ENCODE results near the gene IFT57.

DNA sequence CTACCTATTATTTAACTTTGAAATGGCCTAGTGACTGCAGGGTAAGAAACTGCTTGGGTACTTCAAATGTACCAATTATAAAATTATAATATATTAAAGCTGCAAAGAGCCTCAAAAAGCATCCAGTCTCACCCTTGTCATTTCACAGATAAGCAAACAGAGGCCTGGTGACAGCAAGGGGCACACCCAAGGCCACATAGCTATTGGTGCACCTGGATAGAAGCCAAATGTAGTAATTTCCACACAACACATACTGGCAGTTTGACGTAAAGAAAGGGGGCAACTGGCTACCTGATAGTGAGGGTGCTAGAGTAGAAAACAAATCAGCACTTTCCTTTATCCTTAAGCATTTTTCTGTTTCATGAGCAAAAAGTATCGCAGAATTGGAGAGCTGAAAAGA lies 51.1 kb downstream of the IFT57 start:
- TF ChIP-seq, protein P1, sequence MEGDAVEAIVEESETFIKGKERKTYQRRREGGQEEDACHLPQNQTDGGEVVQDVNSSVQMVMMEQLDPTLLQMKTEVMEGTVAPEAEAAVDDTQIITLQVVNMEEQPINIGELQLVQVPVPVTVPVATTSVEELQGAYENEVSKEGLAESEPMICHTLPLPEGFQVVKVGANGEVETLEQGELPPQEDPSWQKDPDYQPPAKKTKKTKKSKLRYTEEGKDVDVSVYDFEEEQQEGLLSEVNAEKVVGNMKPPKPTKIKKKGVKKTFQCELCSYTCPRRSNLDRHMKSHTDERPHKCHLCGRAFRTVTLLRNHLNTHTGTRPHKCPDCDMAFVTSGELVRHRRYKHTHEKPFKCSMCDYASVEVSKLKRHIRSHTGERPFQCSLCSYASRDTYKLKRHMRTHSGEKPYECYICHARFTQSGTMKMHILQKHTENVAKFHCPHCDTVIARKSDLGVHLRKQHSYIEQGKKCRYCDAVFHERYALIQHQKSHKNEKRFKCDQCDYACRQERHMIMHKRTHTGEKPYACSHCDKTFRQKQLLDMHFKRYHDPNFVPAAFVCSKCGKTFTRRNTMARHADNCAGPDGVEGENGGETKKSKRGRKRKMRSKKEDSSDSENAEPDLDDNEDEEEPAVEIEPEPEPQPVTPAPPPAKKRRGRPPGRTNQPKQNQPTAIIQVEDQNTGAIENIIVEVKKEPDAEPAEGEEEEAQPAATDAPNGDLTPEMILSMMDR (IDR thresholded peaks at IDR 0.05; ENCODE audit: insufficient read depth, low read depth, low read length) = no peak
- TF ChIP-seq EZH2 (IDR thresholded peaks at IDR 0.05; ENCODE audit: insufficient read depth, low read length) = no peak
